ENCODE data around the gene SLC47A2. TPM values are rescaled to one million over a fixed set of nuclear protein-coding genes. Genes with fewer than 3 reads are reported as not detected.

SLC47A2 gene
- total RNA-seq, 4 donors from 2014 or later = not detected

DNA sequence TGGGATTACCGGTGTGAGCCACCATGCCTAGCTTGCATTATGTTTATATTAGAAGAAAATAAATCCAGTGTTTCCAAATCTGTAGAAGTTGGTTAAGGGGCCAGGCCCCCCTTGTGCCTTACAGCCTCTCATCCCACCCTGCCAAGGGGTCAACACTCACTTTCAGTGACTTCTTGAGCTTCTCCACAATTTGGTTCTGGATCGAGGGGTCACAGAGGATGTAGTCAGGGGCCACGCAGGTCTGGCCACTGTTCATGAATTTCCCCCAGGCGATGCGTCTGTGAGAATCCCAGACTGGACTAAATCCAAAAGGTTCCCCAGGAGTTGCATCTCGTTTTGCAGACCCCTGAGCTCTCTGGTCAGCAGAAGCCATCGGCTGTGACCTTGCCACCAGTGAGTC is 24.5 kb upstream of the SLC47A2 start:
- H3K36me3 ChIP-seq = no peaks in the 10 kb centered on the region
- no peak overlapping the region for H3K27ac ChIP-seq
- TF ChIP-seq POLR2A (IDR thresholded peaks at IDR 0.05) (no peak), EP300 (IDR thresholded peaks at IDR 0.05) (no peak)
- TF ChIP-seq, protein P1, sequence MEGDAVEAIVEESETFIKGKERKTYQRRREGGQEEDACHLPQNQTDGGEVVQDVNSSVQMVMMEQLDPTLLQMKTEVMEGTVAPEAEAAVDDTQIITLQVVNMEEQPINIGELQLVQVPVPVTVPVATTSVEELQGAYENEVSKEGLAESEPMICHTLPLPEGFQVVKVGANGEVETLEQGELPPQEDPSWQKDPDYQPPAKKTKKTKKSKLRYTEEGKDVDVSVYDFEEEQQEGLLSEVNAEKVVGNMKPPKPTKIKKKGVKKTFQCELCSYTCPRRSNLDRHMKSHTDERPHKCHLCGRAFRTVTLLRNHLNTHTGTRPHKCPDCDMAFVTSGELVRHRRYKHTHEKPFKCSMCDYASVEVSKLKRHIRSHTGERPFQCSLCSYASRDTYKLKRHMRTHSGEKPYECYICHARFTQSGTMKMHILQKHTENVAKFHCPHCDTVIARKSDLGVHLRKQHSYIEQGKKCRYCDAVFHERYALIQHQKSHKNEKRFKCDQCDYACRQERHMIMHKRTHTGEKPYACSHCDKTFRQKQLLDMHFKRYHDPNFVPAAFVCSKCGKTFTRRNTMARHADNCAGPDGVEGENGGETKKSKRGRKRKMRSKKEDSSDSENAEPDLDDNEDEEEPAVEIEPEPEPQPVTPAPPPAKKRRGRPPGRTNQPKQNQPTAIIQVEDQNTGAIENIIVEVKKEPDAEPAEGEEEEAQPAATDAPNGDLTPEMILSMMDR (IDR thresholded peaks at IDR 0.05) = no peak
- peaks cover 0 to 19% (median 8%) of the 10 kb centered on the region in 4 donors for H3K4me1 ChIP-seq
- H3K9me3 ChIP-seq = no peaks in the 10 kb centered on the region
- no peaks in the 10 kb centered on the region for H3K27me3 ChIP-seq
- no peak for DNase-seq (ENCODE audit: low spot score in 2 of 2)
- H3K4me3 ChIP-seq = no peak overlapping the region
- WGBS, 2 donors = 85 to 88% methylated on average over 7 of the region's 7 CpGs

DNA sequence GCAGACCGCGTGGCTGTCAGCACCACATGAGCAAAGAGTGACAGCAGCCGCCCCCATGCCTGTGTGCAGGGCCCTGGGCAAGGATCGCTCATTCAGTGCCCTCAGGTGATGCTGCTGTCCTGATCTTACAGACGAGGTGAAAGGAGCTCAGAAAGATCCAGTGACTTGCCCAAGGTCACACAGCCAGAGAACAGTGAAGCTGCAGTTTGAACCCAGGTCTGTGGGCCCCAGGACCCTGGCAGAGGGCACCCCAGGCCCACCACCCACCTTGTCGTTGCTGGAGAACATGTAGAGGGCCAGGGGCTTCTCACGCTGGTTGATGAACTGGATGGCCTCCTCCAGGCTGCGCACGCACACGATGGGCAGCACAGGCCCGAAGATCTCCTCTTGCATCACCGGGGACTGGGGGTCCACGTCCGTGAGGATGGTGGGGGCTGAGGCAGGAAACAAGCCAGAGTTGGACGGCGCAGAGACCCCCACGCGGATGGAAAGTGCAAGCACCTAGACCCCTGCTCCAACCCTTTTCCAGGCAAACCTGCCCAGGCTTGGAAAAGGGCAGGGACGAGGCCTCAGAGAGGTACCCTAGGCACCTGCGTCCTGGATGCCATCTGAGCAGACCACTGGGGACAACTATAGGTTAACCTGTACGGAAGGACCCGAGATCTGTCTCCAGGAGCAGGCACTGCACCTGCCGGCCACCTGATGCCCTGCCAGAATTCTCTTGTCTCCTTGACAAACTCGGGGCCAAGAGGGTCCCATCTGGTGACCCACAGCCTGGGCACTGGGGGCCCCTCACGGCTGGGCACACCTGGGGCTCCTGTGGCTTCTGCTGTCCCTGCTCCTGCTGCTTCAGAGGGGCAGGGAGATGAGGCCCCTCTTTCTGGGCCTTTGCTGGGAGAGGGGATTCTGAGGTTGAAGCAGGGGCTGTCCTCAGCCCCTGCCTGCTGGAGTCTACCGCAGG is 23.1 kb upstream of the SLC47A2 start:
- H3K36me3 ChIP-seq = no peaks in the 10 kb centered on the region
- no peak for DNase-seq (ENCODE audit: low spot score in 2 of 2)
- TF ChIP-seq EP300 (IDR thresholded peaks at IDR 0.05) (no peak), POLR2A (IDR thresholded peaks at IDR 0.05) (no peak)
- TF ChIP-seq, protein P1 (IDR thresholded peaks at IDR 0.05) = no peak
- 88 to 89% methylated on average over 16 to 25 of the region's 26 CpGs for WGBS, 2 donors
- H3K27ac ChIP-seq = no peak overlapping the region
- H3K9me3 ChIP-seq = no peaks in the 10 kb centered on the region
- peaks cover 0 to 17% (median 0%) of the 10 kb centered on the region in 4 donors for H3K4me1 ChIP-seq
- H3K27me3 ChIP-seq = no peaks in the 10 kb centered on the region
- no peak overlapping the region for H3K4me3 ChIP-seq

DNA sequence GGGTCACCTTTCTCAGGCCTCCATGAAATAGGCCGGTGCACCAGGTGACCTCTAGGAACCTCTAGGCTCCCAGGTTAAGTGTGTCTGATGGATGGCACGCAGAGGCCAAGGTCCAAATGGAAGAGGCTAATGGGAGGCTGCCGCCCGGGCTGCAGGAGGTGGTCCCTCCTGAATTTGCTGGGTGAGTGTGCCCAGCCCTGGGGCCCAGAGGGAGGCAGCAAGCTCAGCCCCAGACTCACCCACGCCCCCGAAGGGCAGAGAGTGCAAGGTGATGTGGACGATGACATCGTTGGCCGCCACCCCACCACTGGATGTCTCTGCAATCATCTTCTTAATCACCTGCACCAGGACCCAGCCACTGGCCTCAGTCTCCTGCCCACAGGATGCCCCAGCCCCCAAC is 22.4 kb upstream of the SLC47A2 start:
- Histone ChIP-seq H3K4me1 (peaks cover 0 to 12% (median 0%) of the 10 kb centered on the region in 4 donors), H3K36me3 (no peaks in the 10 kb centered on the region), H3K9me3 (no peaks in the 10 kb centered on the region), H3K27me3 (no peaks in the 10 kb centered on the region), H3K4me3 (no peak overlapping the region), H3K27ac (no peak overlapping the region)
- WGBS, 2 donors = 92 to 93% methylated on average over 6 to 9 of the region's 9 CpGs
- TF ChIP-seq EP300 (IDR thresholded peaks at IDR 0.05) (no peak), POLR2A (IDR thresholded peaks at IDR 0.05) (no peak)
- TF ChIP-seq, protein P1 (IDR thresholded peaks at IDR 0.05) = no peak
- no peak for DNase-seq (ENCODE audit: low spot score in 2 of 2)

DNA sequence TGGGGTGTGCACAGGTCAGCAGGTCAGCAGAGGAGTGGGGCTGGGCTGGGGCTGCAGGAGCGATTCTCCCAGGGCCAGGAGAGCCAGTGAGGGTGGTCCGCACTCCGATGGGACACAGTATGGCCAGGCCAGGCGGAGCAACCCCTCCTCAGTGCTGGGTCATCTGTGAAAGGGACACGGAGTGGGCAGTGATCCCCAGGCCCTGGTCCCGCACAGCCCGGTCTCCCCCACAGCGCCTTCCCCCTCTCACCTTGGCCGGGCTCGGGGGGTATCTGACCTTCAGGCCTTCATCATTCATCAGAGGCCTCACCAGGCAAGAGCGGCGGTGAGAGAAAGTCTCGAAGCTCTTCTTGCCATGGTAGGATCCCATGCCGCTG is 21.7 kb upstream of the SLC47A2 start:
- no peaks in the 10 kb centered on the region for H3K27me3 ChIP-seq
- H3K27ac ChIP-seq = no peak overlapping the region
- H3K4me1 ChIP-seq = peaks cover 0 to 12% (median 0%) of the 10 kb centered on the region in 4 donors
- TF ChIP-seq POLR2A (IDR thresholded peaks at IDR 0.05) = no peak
- no peak for TF ChIP-seq EP300 (IDR thresholded peaks at IDR 0.05)
- TF ChIP-seq, protein P1 (IDR thresholded peaks at IDR 0.05) = no peak
- H3K36me3 ChIP-seq = no peaks in the 10 kb centered on the region
- H3K4me3 ChIP-seq = no peak overlapping the region
- WGBS, 2 donors = 92 to 98% methylated on average over 11 to 14 of the region's 14 CpGs
- DNase-seq (ENCODE audit: low spot score in 2 of 2) = no peak
- no peaks in the 10 kb centered on the region for H3K9me3 ChIP-seq
